ENCODE measurements around the gene OR13A1. TPM values are rescaled to one million over a fixed set of nuclear protein-coding genes. Genes with fewer than 3 reads are reported as not detected.
"Not testable (repeated sequence)": the region's sequence is repeated elsewhere in the genome, so short reads cannot be mapped to it uniquely, and the experiment has no call there.

OR13A1 gene
- total RNA-seq, result not detected
- long read RNA-seq, result 0 reads

- intact Hi-C loops (cut with DNase I), result no loop called here
- DNase-seq (ENCODE audit: low spot score), result no peak
Observed at GRCh38 chr10:45315508-45315907, at the start of gene OR13A1. OR13A1 (minus strand) TSS chr10:45315608; CDS start chr10:45304422, 11,186 bp downstream.

GRCh38 chr10:45361983-45362799 lies 46.8 kb upstream of the OR13A1 start:
- intact Hi-C loops (cut with DNase I); DNase-seq (ENCODE audit: low spot score): not testable (repeated sequence)

GRCh38 chr10:45358961-45359360 lies 43.6 kb upstream of the OR13A1 start:
- DNase-seq (ENCODE audit: low spot score); intact Hi-C loops (cut with DNase I): not testable (repeated sequence)

- intact Hi-C loops (cut with DNase I), result no loop called here
Observed at GRCh38 chr10:45355494-45355893, 40.1 kb upstream of the OR13A1 start.

GRCh38 chr10:45354261-45354660 lies 38.9 kb upstream of the OR13A1 start:
- intact Hi-C loops (cut with DNase I), result no loop called here
- DNase-seq (ENCODE audit: low spot score), result no peak

More at GRCh38 chr10:45355494-45355893, 40.1 kb upstream of the OR13A1 start:
- DNase-seq (ENCODE audit: low spot score), result no peak

GRCh38 chr10:45353186-45353585 lies 37.8 kb upstream of the OR13A1 start:
- no peak for DNase-seq (ENCODE audit: low spot score)
- intact Hi-C loops (cut with DNase I), result no loop called here

- intact Hi-C loops (cut with DNase I); DNase-seq (ENCODE audit: low spot score): not testable (repeated sequence)
Observed at GRCh38 chr10:45348196-45348765, 32.9 kb upstream of the OR13A1 start.

- DNase-seq (ENCODE audit: low spot score); intact Hi-C loops (cut with DNase I): not testable (repeated sequence)
Observed at GRCh38 chr10:45347464-45347863, 32.1 kb upstream of the OR13A1 start.

- intact Hi-C loops (cut with DNase I); DNase-seq (ENCODE audit: low spot score): not testable (repeated sequence)
Observed at GRCh38 chr10:45346652-45347335, 31.4 kb upstream of the OR13A1 start.

GRCh38 chr10:45340420-45340819 lies 25.0 kb upstream of the OR13A1 start:
- intact Hi-C loops (cut with DNase I); DNase-seq (ENCODE audit: low spot score): not testable (repeated sequence)

- DNase-seq (ENCODE audit: low spot score), result no peak
- intact Hi-C loops (cut with DNase I), result no loop called here
Observed at GRCh38 chr10:45339894-45340293, 24.5 kb upstream of the OR13A1 start.

- DNase-seq (ENCODE audit: low spot score); intact Hi-C loops (cut with DNase I): not testable (repeated sequence)
Observed at GRCh38 chr10:45331824-45332223, 16.4 kb upstream of the OR13A1 start.

- intact Hi-C loops (cut with DNase I), result not testable (repeated sequence)
Observed at GRCh38 chr10:45326864-45327263, 11.5 kb upstream of the OR13A1 start.

GRCh38 chr10:45325116-45325515 lies 9.7 kb upstream of the OR13A1 start:
- intact Hi-C loops (cut with DNase I), result no loop called here
- DNase-seq (ENCODE audit: low spot score), result no peak

More at GRCh38 chr10:45326864-45327263, 11.5 kb upstream of the OR13A1 start:
- not testable (repeated sequence) for DNase-seq (ENCODE audit: low spot score)

- intact Hi-C loops (cut with DNase I), result no loop called here
- DNase-seq (ENCODE audit: low spot score), result no peak
Observed at GRCh38 chr10:45319702-45320101, 4.3 kb upstream of the OR13A1 start.

GRCh38 chr10:45313264-45313873 lies 2.0 kb downstream of the OR13A1 start:
- intact Hi-C loops (cut with DNase I), result no loop called here
- no peak for DNase-seq (ENCODE audit: low spot score)

- intact Hi-C loops (cut with DNase I), result no loop called here
- no peak for DNase-seq (ENCODE audit: low spot score)
Observed at GRCh38 chr10:45308707-45309106, 6.7 kb downstream of the OR13A1 start.

- intact Hi-C loops (cut with DNase I), result no loop called here
- no peak for DNase-seq (ENCODE audit: low spot score)
Observed at GRCh38 chr10:45302573-45302972, 12.8 kb downstream of the OR13A1 start.

- DNase-seq (ENCODE audit: low spot score); intact Hi-C loops (cut with DNase I): not testable (repeated sequence)
Observed at GRCh38 chr10:45298341-45298955, 17.0 kb downstream of the OR13A1 start.

Measured in cardiac septum (tissue), 1 donor.